ENCODE data around the gene CAMKV. TPM values are rescaled to one million over a fixed set of nuclear protein-coding genes. Genes with fewer than 3 reads are reported as not detected.
A peak's percentile ranks its signal among the peaks of the same experiment; 100 is the strongest.

The CAMKV gene
- total and polyA plus RNA-seq, 2 of the 8 experiments (the other 6 are each of a cell fraction or from before 2014, with no cell fraction given): 56.3 to 66.4 TPM

GRCh38 chr3:49903451-49904424 is 34.0 kb upstream of the CAMKV start, which contains the start of gene MST1R (continued):
- TF ChIP-seq CHD7 (IDR thresholded peaks at IDR 0.05; ENCODE audit: insufficient replicate concordance, low read length) (no peak), SP2 (IDR thresholded peaks at IDR 0.05; ENCODE audit: low read length) (no peak), SP1 (IDR thresholded peaks at IDR 0.05; ENCODE audit: low read depth, low read length) (peak; percentile 45; the same call in 1 of the 2 replicates), EZH2 (IDR thresholded peaks at IDR 0.05; ENCODE audit: low read depth, low read length, severe bottlenecking) (no peak), TCF12 (IDR thresholded peaks at IDR 0.05; ENCODE audit: low read depth, low read length) (0 out of 2 replicates have a peak, but pooled peaks have one; percentile 4), TBP (IDR thresholded peaks at IDR 0.05; ENCODE audit: low read depth, low read length) (peak; percentile 77), TAF1 (IDR thresholded peaks at IDR 0.05; ENCODE audit: low read depth, low read length) (peak; percentile 85), RNF2 (IDR thresholded peaks at IDR 0.05; ENCODE audit: borderline replicate concordance, low read depth, low read length, missing control alignments, poor library complexity, severe bottlenecking) (no peak), HDAC6 (IDR thresholded peaks at IDR 0.05; ENCODE audit: low read depth, low read length) (no peak)
